GM23338 (cell line): ENCODE results near the gene MCTP1. TPM values are rescaled to one million over a fixed set of nuclear protein-coding genes. Genes with fewer than 3 reads are reported as not detected.

Source experiments
- ATAC-seq: fragments of 200-7000 bp; cut with Tn5 transposase; 3 replicates; pipeline ENCODE4 v1.9.1; 2020
- DNase-seq: peaks from one replicate; pipeline ENCODE4 v3.0.0-alpha.2; 2015; ENCODE audit warnings: low spot score
- H2AFZ ChIP-seq: fragments of 200-600 bp; sonication (generic); 2 replicates; pipeline ENCODE4 v1.8.0; 2016; ENCODE audit warnings: antibody characterized with exemption, mild to moderate bottlenecking, moderate library complexity
- H3F3A ChIP-seq: fragments of 200-600 bp; sonication (generic); replicated peaks from 2 replicates; pipeline ENCODE4 v1.8.0; 2017; ENCODE audit warnings: antibody characterized with exemption, mixed run types, low read depth
- H3K27ac ChIP-seq: fragments of 200-600 bp; sonication (generic); 2 replicates; pipeline ENCODE4 v1.6.1; 2016; ENCODE audit warnings: low read depth
- H3K27me3 ChIP-seq: fragments of 200-600 bp; sonication (generic); 2 replicates; pipeline ENCODE4 v1.8.0; 2016; ENCODE audit warnings: mild to moderate bottlenecking, mixed run types, moderate library complexity; ENCODE audit not compliant: insufficient read depth
- H3K36me3 ChIP-seq: fragments of 200-600 bp; sonication (generic); 2 replicates; pipeline ENCODE4 v1.8.0; 2016; ENCODE audit warnings: mild to moderate bottlenecking; ENCODE audit not compliant: insufficient read depth
- H3K4me1 ChIP-seq: fragments of 200-600 bp; sonication (generic); 2 replicates; pipeline ENCODE4 v1.8.0; 2016; ENCODE audit warnings: mild to moderate bottlenecking, moderate library complexity; ENCODE audit not compliant: insufficient read depth
- H3K4me2 ChIP-seq: fragments of 200-600 bp; sonication (generic); 2 replicates; pipeline ENCODE4 v1.7.1; 2017; ENCODE audit warnings: mixed run types
- H3K4me3 ChIP-seq: fragments of 200-600 bp; sonication (generic); 2 replicates; pipeline ENCODE4 v1.6.1; 2016; ENCODE audit warnings: mixed run types
- H3K79me2 ChIP-seq: fragments of 200-600 bp; sonication (generic); replicated peaks from 2 replicates; pipeline ENCODE4 v1.8.0; 2017; ENCODE audit warnings: mild to moderate bottlenecking; ENCODE audit not compliant: insufficient read depth
- H3K9me2 ChIP-seq: fragments of 200-600 bp; sonication (generic); 2 replicates; pipeline ENCODE4 v1.8.0; 2017; ENCODE audit not compliant: insufficient read depth
- H4K20me1 ChIP-seq: fragments of 200-600 bp; sonication (generic); replicated peaks from 2 replicates; pipeline ENCODE4 v1.8.0; 2017; ENCODE audit warnings: mild to moderate bottlenecking; ENCODE audit not compliant: insufficient read depth
- H3K27ac Mint-ChIP-seq: 2 replicates; pipeline ENCODE4 v1.8.0; 2020; ENCODE audit warnings: inconsistent platforms, mild to moderate bottlenecking, moderate library complexity, mixed read lengths
- H3K27me3 Mint-ChIP-seq: 3 replicates; pipeline ENCODE4 v1.8.0; 2022; ENCODE audit warnings: low read depth, mild to moderate bottlenecking, moderate library complexity, mixed read lengths, inconsistent platforms; ENCODE audit not compliant: insufficient read depth, poor library complexity
- H3K36me3 Mint-ChIP-seq: 3 replicates; pipeline ENCODE4 v1.8.0; 2021; ENCODE audit warnings: low read depth, mild to moderate bottlenecking, inconsistent platforms, moderate library complexity, mixed read lengths
- H3K4me1 Mint-ChIP-seq: 3 replicates; pipeline ENCODE4 v1.8.0; 2020; ENCODE audit warnings: mild to moderate bottlenecking, inconsistent platforms, mixed read lengths
- H3K4me3 Mint-ChIP-seq: 3 replicates; pipeline ENCODE4 v1.8.0; 2021; ENCODE audit warnings: moderate library complexity, mild to moderate bottlenecking, inconsistent platforms, mixed read lengths
- H3K9me3 Mint-ChIP-seq: 3 replicates; pipeline ENCODE4 v1.8.0; 2020; ENCODE audit warnings: moderate library complexity, mild to moderate bottlenecking, inconsistent platforms, mixed read lengths
- CREB1 ChIP-seq: fragments of 250-450 bp; sonication (Bioruptor Pico); IDR thresholded peaks from 2 replicates; pipeline ENCODE4 v1.5.0; 2020; ENCODE audit warnings: low read depth, mild to moderate bottlenecking, moderate library complexity
- CTCF ChIP-seq, 2 experiments: fragments of 200-600 bp in 1 of 2; sonication (generic) in 1 of 2; conservative IDR thresholded peaks; 2 replicates each; pipeline versions ENCODE4 v1.5.1 to v1.6.1; 2016 to 2017; ENCODE audit warnings: antibody characterized with exemption in 2 of 2, low read depth in 2 of 2, mild to moderate bottlenecking in 2 of 2, moderate library complexity in 1 of 2
- ETS1 ChIP-seq: IDR thresholded peaks from 2 replicates; pipeline ENCODE4 v1.6.1; 2016; ENCODE audit warnings: antibody characterized with exemption
- EZH2 ChIP-seq: fragments of 200-600 bp; sonication (generic); IDR thresholded peaks from one replicate; pipeline ENCODE4 v1.8.0; 2017; ENCODE audit warnings: antibody characterized with exemption, mild to moderate bottlenecking, low read depth; ENCODE audit not compliant: unreplicated experiment
- EZH2phosphoT487 ChIP-seq: fragments of 200-600 bp; sonication (generic); IDR thresholded peaks from one replicate; pipeline ENCODE4 v1.8.1; 2018; ENCODE audit warnings: antibody characterized with exemption; ENCODE audit not compliant: unreplicated experiment
- JUNB ChIP-seq: IDR thresholded peaks from one replicate; pipeline ENCODE4 v1.6.1; 2016; ENCODE audit warnings: antibody characterized with exemption; ENCODE audit not compliant: unreplicated experiment
- NANOG ChIP-seq: IDR thresholded peaks from 2 replicates; pipeline ENCODE4 v1.6.1; 2016; ENCODE audit warnings: antibody characterized with exemption, borderline replicate concordance
- POLR2AphosphoS5 ChIP-seq: IDR thresholded peaks from 2 replicates; pipeline ENCODE4 v1.6.1; 2016; ENCODE audit warnings: antibody characterized with exemption, low read depth
- REST ChIP-seq: IDR thresholded peaks from one replicate; pipeline ENCODE4 v1.6.1; 2018; ENCODE audit warnings: antibody characterized with exemption; ENCODE audit not compliant: unreplicated experiment
- STAT1 ChIP-seq: IDR thresholded peaks from one replicate; pipeline ENCODE4 v1.6.1; 2016; ENCODE audit warnings: antibody characterized with exemption; ENCODE audit not compliant: unreplicated experiment
- ZNF114 ChIP-seq: fragments of 250-450 bp; sonication (Bioruptor Pico); IDR thresholded peaks from 2 replicates; pipeline ENCODE4 v1.5.0; 2020; ENCODE audit warnings: mild to moderate bottlenecking, moderate library complexity
- ZNF331 ChIP-seq: fragments of 250-450 bp; sonication (Bioruptor Pico); IDR thresholded peaks from 2 replicates; pipeline ENCODE4 v1.5.0; 2020; ENCODE audit warnings: low read depth, mild to moderate bottlenecking, moderate library complexity
- ZNF462 ChIP-seq: fragments of 250-450 bp; sonication (Bioruptor Pico); IDR thresholded peaks from 2 replicates; pipeline ENCODE4 v1.5.0; 2020; ENCODE audit warnings: mild to moderate bottlenecking, moderate library complexity
- polyA plus RNA-seq: library from polyadenylated mRNA; unstranded; fragments of >200 nt; fragmentation: Nextera tagmentation; extraction: Ambion mirVana; gene quantifications from 2 replicates; pipeline ENCODE4 v1.2.1, GENCODE V29; 2016
- total RNA-seq: library from RNA; depleted of rRNA; stranded (reverse); fragments of >200 nt; shearing (Covaris generic); gene quantifications from 2 replicates; pipeline ENCODE4 v1.2.3, GENCODE V29; 2014

MCTP1 gene
- total and polyA plus RNA-seq, 2 experiments from 2014 or later, result 3.7 to 4.2 TPM

- Mint-ChIP-seq H3K27ac (no peak overlapping the region), H3K4me3 (no peak overlapping the region), H3K36me3 (no peaks in the 10 kb centered on the region), H3K9me3 (no peaks in the 10 kb centered on the region), H3K27me3 (no peaks in the 10 kb centered on the region), H3K4me1 (peaks cover 17% of the 10 kb centered on the region)
- H3K36me3 ChIP-seq, result no peaks in the 10 kb centered on the region
- no peak overlapping the region for H2AFZ ChIP-seq
- no peak for DNase-seq
- no peaks in the 10 kb centered on the region for H3K27me3 ChIP-seq
- H3F3A ChIP-seq, result no peaks in the 10 kb centered on the region
- no peak overlapping the region for H3K4me3 ChIP-seq
- H3K4me2 ChIP-seq, result no peak overlapping the region
- no peak for ATAC-seq
- peaks cover 4% of the 10 kb centered on the region; the same call in 1 of the 2 replicates for H3K4me1 ChIP-seq
- TF ChIP-seq EZH2phosphoT487, result no peak
- no peak for TF ChIP-seq EZH2
- no peak for TF ChIP-seq ZNF331 (CRISPR knock-in tag)
- TF ChIP-seq NANOG, result no peak
- no peak for TF ChIP-seq CREB1 (CRISPR knock-in tag)
- TF ChIP-seq REST, result no peak
- no peak for TF ChIP-seq JUNB
- TF ChIP-seq ZNF114 (CRISPR knock-in tag), result no peak
- TF ChIP-seq ZNF462 (CRISPR knock-in tag), result no peak
- no peak for TF ChIP-seq STAT1
- TF ChIP-seq POLR2AphosphoS5, result no peak
- TF ChIP-seq CTCF (conservative IDR thresholded peaks at IDR 0.05; ENCODE audit: low read depth in 2 of 2), result no peak
- TF ChIP-seq ETS1, result no peak
- H3K9me2 ChIP-seq, result no peaks in the 10 kb centered on the region
- no peaks in the 10 kb centered on the region for H4K20me1 ChIP-seq
- H3K79me2 ChIP-seq, result no peaks in the 10 kb centered on the region
- H3K27ac ChIP-seq, result no peak overlapping the region
These were observed 63.7 kb downstream of the MCTP1 start for GRCh38 chr5:95221234-95221633.
